Measurements from ENCODE around the gene FBXL5. TPM values are rescaled to one million over a fixed set of nuclear protein-coding genes. Genes with fewer than 3 reads are reported as not detected.

Gene FBXL5
- total RNA-seq, 3 donors from 2014 or later = 44.8 to 104 (median 60.4) TPM

GRCh38 chr4:15557786-15558550, 97.2 kb downstream of the FBXL5 start:
- DNase-seq (peak in 1 of 3 donors; percentile 14), ATAC-seq (peak; percentile 94)
- no peaks in the 10 kb centered on the region for H3K36me3 ChIP-seq (ENCODE audit: low read depth)
- H3K9me3 ChIP-seq = no peaks in the 10 kb centered on the region
- H3K4me3 ChIP-seq = no peak overlapping the region
- no peak for TF ChIP-seq CTCF (IDR thresholded peaks at IDR 0.05)
- intact Hi-C loops (cut with DNase I, micrococcal nuclease) = no loop called here
- H3K4me1 ChIP-seq (ENCODE audit: low read depth) = no peaks in the 10 kb centered on the region

- ATAC-seq (no peak), DNase-seq (no peak)
- Histone ChIP-seq H3K4me3 (no peak overlapping the region), H3K36me3 (ENCODE audit: low read depth) (no peaks in the 10 kb centered on the region), H3K4me1 (ENCODE audit: low read depth) (no peaks in the 10 kb centered on the region), H3K9me3 (no peaks in the 10 kb centered on the region)
- intact Hi-C loops (cut with DNase I, micrococcal nuclease) = no loop called here
- TF ChIP-seq CTCF (IDR thresholded peaks at IDR 0.05) = no peak
These were observed 98.6 kb downstream of the FBXL5 start for GRCh38 chr4:15556511-15557092.

Other genes with a start within 250 kb of the FBXL5 start
- 10 to 100 TPM in 1 of 3 donors, 1 to 10 TPM in 2; 1.3 to 13.0 (median 1.5) TPM for gene C1QTNF7, start 227.3 kb downstream of the FBXL5 start, total RNA-seq
- gene CC2D2A, start 185.5 kb downstream of the FBXL5 start, total RNA-seq = 10 to 100 TPM in 1 of 3 donors, 1 to 10 TPM in 2; 6.3 to 39.1 (median 7.6) TPM
- 10 to 100 TPM; 35.3 to 46.1 (median 38.9) TPM for gene FAM200B, start 26.5 kb upstream of the FBXL5 start, total RNA-seq
- gene BST1, start 47.7 kb upstream of the FBXL5 start, total RNA-seq = 10 to 100 TPM in 1 of 3 donors, 1 to 10 TPM in 2; 4.7 to 14.6 (median 6.9) TPM
- gene CD38, start 123.0 kb upstream of the FBXL5 start, total RNA-seq = 1 to 10 TPM; 1.8 to 6.2 (median 3.8) TPM

Data from mucosa of descending colon (tissue), 3 donors.